PC-3 (cell line): ENCODE results near the gene UACA.

Experiments
- CTCF ChIP-seq: fragments of 300-600 bp; sonication (generic); conservative IDR thresholded peaks from 2 replicates; pipeline ENCODE4 v1.5.1; 2017; ENCODE audit warnings: antibody characterized with exemption, low read depth, mild to moderate bottlenecking, low read length
- EZH2 ChIP-seq: fragments of 300-600 bp; sonication (generic); IDR thresholded peaks from one replicate; pipeline ENCODE4 v1.6.1; 2017; ENCODE audit warnings: antibody characterized with exemption, mild to moderate bottlenecking, low read length; ENCODE audit not compliant: unreplicated experiment
- EZH2phosphoT487 ChIP-seq: fragments of 300-600 bp; sonication (generic); IDR thresholded peaks from 2 replicates; pipeline ENCODE4 v1.6.1; 2018; ENCODE audit warnings: mild to moderate bottlenecking, antibody characterized with exemption, low read length, borderline replicate concordance

DNA sequence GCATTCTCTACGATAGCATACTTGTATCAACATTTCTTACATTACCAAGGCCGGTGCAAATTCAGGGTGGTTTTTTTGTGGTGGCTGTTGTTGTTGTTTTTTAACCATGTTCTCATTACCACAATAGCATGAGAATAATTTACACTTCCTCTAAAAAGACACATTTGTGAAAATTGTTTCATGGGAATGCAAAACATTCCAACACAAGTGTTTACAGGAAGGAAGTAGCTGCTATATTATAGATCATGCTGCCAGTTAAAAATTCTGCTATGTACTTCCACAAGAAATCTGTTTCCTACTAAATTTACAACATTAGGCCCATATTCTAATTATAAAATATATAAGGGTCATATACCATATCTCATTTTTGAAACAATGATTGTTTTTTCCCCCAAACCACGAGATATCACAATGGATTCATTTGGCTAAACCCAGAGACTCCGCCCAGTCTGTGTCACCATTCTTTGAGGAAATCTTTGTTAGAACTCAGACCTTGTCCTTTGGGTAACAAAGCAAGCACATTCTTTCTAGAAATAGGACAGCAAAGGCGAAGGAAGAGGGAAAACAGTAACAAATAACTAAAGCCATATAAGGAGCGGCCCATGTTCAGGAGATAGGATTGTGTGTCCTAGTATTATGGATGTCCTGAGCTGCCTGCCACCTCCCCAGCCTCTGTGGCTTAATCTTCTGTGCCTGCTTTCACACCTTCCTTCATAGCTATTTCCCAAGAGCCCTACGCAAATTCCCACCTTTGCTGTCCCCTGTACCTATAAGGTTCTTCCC is 60.1 kb downstream of the UACA start:
- no peak for TF ChIP-seq CTCF
- TF ChIP-seq EZH2phosphoT487, result no peak
- TF ChIP-seq EZH2, result no peak
